Liver (tissue), 9 donors: ENCODE results near the gene TGM2. TPM values are rescaled to one million over a fixed set of nuclear protein-coding genes. Genes with fewer than 3 reads are reported as not detected.

Source experiments
- DNase-seq: peaks from one replicate; pipeline ENCODE4 v3.0.0-alpha.2; 2017; ENCODE audit warnings: low spot score
- H3K27ac ChIP-seq, 2 donors: one replicate each; pipeline ENCODE4 v1.7.0; 2013; ENCODE audit warnings: inconsistent platforms in 2 of 2, low read length in 2 of 2, control low read depth in 1 of 2, low read depth in 1 of 2, mild to moderate bottlenecking in 1 of 2
- H3K27me3 ChIP-seq, 4 donors: one replicate each; pipeline versions ENCODE4 v1.6.1 to v1.7.0; 2013; ENCODE audit warnings: low read length in 3 of 4, inconsistent platforms in 1 of 4, mild to moderate bottlenecking in 1 of 4, moderate library complexity in 1 of 4; ENCODE audit not compliant: control insufficient read depth in 4 of 4, insufficient read depth in 4 of 4
- H3K36me3 ChIP-seq, 4 donors: one replicate each; pipeline versions ENCODE4 v1.6.1 to v1.7.0; 2013; ENCODE audit warnings: low read length in 3 of 4, mild to moderate bottlenecking in 3 of 4, low read depth in 1 of 4, moderate library complexity in 1 of 4; ENCODE audit not compliant: control insufficient read depth in 4 of 4, insufficient read depth in 3 of 4
- H3K4me1 ChIP-seq, 4 donors: one replicate each; pipeline versions ENCODE4 v1.6.1 to v1.7.0; 2013; ENCODE audit warnings: low read length in 3 of 4, mild to moderate bottlenecking in 3 of 4, moderate library complexity in 1 of 4; ENCODE audit not compliant: control insufficient read depth in 4 of 4, insufficient read depth in 4 of 4
- H3K4me3 ChIP-seq, 3 donors: one replicate each; pipeline versions ENCODE4 v1.6.1 to v1.7.0; 2013; ENCODE audit warnings: low read length in 3 of 3, control low read depth in 1 of 3, low read depth in 1 of 3, mild to moderate bottlenecking in 1 of 3
- H3K9ac ChIP-seq, 2 donors: one replicate each; pipeline ENCODE4 v1.7.0; 2013; ENCODE audit warnings: low read length in 2 of 2, mild to moderate bottlenecking in 2 of 2, moderate library complexity in 2 of 2, control low read depth in 1 of 2, low read depth in 1 of 2
- H3K9me3 ChIP-seq, 4 donors: one replicate each; pipeline versions ENCODE4 v1.6.1 to v1.7.0; 2013; ENCODE audit warnings: low read length in 3 of 4; ENCODE audit not compliant: control insufficient read depth in 4 of 4
- FOXA1 ChIP-seq: IDR thresholded peaks from 2 replicates; pipeline ENCODE4 v1.6.1; 2016; ENCODE audit warnings: antibody characterized with exemption
- FOXA2 ChIP-seq: IDR thresholded peaks from 2 replicates; pipeline ENCODE4 v1.6.1; 2016; ENCODE audit warnings: antibody characterized with exemption
- GABPA ChIP-seq, 2 donors: IDR thresholded peaks in 1 of 2; conservative IDR thresholded peaks in 1 of 2; 2 replicates each; pipeline ENCODE4 v1.6.1; 2016; ENCODE audit warnings: antibody characterized with exemption in 2 of 2, mild to moderate bottlenecking in 1 of 2, moderate library complexity in 1 of 2
- HNF4A ChIP-seq, 2 donors: conservative IDR thresholded peaks; 2 replicates each; pipeline ENCODE4 v1.6.1; 2016; ENCODE audit warnings: antibody characterized with exemption in 2 of 2, mild to moderate bottlenecking in 2 of 2
- HNF4G ChIP-seq: IDR thresholded peaks from 2 replicates; pipeline ENCODE4 v1.6.1; 2016; ENCODE audit warnings: antibody characterized with exemption
- JUND ChIP-seq, 2 donors: IDR thresholded peaks; 2 replicates each; pipeline ENCODE4 v1.6.1; 2016; ENCODE audit warnings: antibody characterized with exemption in 2 of 2
- NR2F2 ChIP-seq: IDR thresholded peaks from 2 replicates; pipeline ENCODE4 v1.6.1; 2016; ENCODE audit warnings: antibody characterized with exemption
- RXRA ChIP-seq, 2 donors: IDR thresholded peaks; 2 replicates each; pipeline ENCODE4 v1.6.1; 2017 to 2018; ENCODE audit warnings: antibody characterized with exemption in 2 of 2, mild to moderate bottlenecking in 1 of 2
- SP1 ChIP-seq: IDR thresholded peaks from 2 replicates; pipeline ENCODE4 v1.6.1; 2018; ENCODE audit warnings: antibody characterized with exemption, mild to moderate bottlenecking
- TAF1 ChIP-seq: conservative IDR thresholded peaks from 2 replicates; pipeline ENCODE4 v1.6.1; 2016; ENCODE audit warnings: antibody characterized with exemption, mild to moderate bottlenecking
- YY1 ChIP-seq: IDR thresholded peaks from 2 replicates; pipeline ENCODE4 v1.6.1; 2016; ENCODE audit warnings: antibody characterized with exemption, mild to moderate bottlenecking
- WGBS: extraction: QIAGEN DNeasy Blood & Tissue Kit; methylation state at CpG from one replicate; pipeline ENCODE4 v1.1.7; 2013; 5-methylcytosine and 5-hydroxymethylcytosine counted together
- polyA plus RNA-seq, 2 donors: library from polyadenylated mRNA; stranded (reverse) in 1 of 2; unstranded in 1 of 2; fragments of 200-250 nt in 1 of 2; fragments of >200 nt in 1 of 2; fragmentation: Nextera tagmentation in 1 of 2; extraction: Ambion mirVana in 1 of 2; gene quantifications; one replicate each; pipeline versions ENCODE4 v1.2.1 to v1.2.3, GENCODE V29; 2013 to 2015
- total RNA-seq, 2 donors: library from RNA; depleted of rRNA; stranded (reverse); fragments of >200 nt; gene quantifications; one replicate each; pipeline ENCODE4 v1.2.3, GENCODE V29; 2014
- TF ChIP-seq, protein P1 (sequence below): IDR thresholded peaks from 2 replicates; pipeline ENCODE4 v1.6.1; 2016; ENCODE audit warnings: antibody characterized with exemption
- TF ChIP-seq, protein P2 (sequence below): IDR thresholded peaks from 2 replicates; pipeline ENCODE4 v1.6.1; 2016; ENCODE audit warnings: antibody characterized with exemption
- TF ChIP-seq, protein P3 (sequence below): IDR thresholded peaks from 2 replicates; pipeline ENCODE4 v1.6.1; 2016; ENCODE audit warnings: antibody characterized with exemption, mild to moderate bottlenecking
- TF ChIP-seq, protein P4 (sequence below): fragments of 150-350 bp; IDR thresholded peaks from 2 replicates; pipeline ENCODE4 v1.5.1; 2017; ENCODE audit warnings: improper control_type of control experiment, low read depth, low read length; ENCODE audit not compliant: missing input control
- TF ChIP-seq, protein P5 (sequence below): IDR thresholded peaks from 2 replicates; pipeline ENCODE4 v1.6.1; 2016; ENCODE audit warnings: antibody characterized with exemption
- donor health status: healthy.
- donor health status: healthy.
- donor health status: healthy.
- donor health status: healthy.
- donor health status: healthy.

The TGM2 gene
- total and polyA plus RNA-seq, 4 donors = 106 to 375 (median 190) TPM

DNA sequence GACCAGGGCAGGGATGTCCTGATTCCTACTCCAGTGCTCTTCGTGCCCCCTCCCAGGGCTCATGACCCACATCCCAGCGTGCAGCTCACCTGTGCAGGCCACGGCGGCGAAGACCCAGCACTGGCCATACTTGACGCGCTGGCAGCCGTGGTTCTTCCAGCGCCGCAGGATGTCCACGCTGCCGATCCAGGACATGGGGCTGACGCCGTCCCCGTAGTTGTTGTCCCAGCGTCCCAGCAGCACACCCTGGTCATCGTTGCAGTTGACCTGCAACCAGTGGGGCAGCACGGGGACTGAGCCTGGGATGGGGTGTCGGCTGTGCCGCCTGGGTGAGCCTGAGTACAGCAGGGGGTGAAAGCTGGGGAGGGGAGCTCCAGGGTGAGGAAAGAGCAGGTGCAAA lies 18.4 kb downstream of the TGM2 start:
- no peaks in the 10 kb centered on the region for H3K27me3 ChIP-seq
- peaks cover 5 to 55% (median 41%) of the 10 kb centered on the region in 4 donors for H3K36me3 ChIP-seq
- peaks cover 18 to 88% (median 64%) of the 10 kb centered on the region in 4 donors for H3K4me1 ChIP-seq
- no peak overlapping the region for H3K9ac ChIP-seq
- peak overlapping the region; percentile 4 to 37 for H3K27ac ChIP-seq
- H3K4me3 ChIP-seq = no peak overlapping the region
- H3K9me3 ChIP-seq = no peaks in the 10 kb centered on the region
- TF ChIP-seq NR2F2 (no peak), TAF1 (no peak), HNF4G (no peak), GABPA (IDR thresholded peaks at IDR 0.05 in 1 of 2, conservative IDR thresholded peaks at IDR 0.05 in 1 of 2) (no peak), JUND (IDR thresholded peaks at IDR 0.05) (no peak), YY1 (no peak)
- TF ChIP-seq, protein P1, sequence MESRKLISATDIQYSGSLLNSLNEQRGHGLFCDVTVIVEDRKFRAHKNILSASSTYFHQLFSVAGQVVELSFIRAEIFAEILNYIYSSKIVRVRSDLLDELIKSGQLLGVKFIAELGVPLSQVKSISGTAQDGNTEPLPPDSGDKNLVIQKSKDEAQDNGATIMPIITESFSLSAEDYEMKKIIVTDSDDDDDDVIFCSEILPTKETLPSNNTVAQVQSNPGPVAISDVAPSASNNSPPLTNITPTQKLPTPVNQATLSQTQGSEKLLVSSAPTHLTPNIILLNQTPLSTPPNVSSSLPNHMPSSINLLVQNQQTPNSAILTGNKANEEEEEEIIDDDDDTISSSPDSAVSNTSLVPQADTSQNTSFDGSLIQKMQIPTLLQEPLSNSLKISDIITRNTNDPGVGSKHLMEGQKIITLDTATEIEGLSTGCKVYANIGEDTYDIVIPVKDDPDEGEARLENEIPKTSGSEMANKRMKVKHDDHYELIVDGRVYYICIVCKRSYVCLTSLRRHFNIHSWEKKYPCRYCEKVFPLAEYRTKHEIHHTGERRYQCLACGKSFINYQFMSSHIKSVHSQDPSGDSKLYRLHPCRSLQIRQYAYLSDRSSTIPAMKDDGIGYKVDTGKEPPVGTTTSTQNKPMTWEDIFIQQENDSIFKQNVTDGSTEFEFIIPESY = no peak
- TF ChIP-seq, protein P2, sequence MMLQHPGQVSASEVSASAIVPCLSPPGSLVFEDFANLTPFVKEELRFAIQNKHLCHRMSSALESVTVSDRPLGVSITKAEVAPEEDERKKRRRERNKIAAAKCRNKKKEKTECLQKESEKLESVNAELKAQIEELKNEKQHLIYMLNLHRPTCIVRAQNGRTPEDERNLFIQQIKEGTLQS = no peak
- no peak for DNase-seq
- WGBS = 95% methylated on average over 20 of the region's 20 CpGs

DNA sequence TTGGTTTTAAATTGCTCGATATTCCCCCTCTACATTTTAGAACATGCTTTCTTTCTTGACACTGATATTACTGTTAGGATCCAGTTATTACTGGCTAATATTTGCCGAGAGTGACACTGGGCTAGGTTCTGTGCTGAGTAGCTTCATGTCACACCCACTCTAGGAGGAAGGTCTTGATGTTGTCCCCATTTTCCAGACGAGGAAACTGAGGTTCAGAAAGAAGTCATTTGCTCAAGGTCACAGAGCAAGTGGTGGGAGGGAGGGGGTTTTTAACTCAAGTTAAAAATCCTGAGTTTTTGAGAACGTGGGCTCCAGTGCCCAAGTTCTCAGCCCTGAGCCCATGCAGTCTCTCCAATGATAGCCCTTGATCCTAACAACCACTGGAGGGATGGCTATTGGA lies 18.9 kb downstream of the TGM2 start:
- no peak overlapping the region for H3K4me3 ChIP-seq
- WGBS = 87% methylated on average over 4 of the region's 4 CpGs
- peaks cover 7 to 51% (median 39%) of the 10 kb centered on the region in 4 donors for H3K36me3 ChIP-seq
- H3K9ac ChIP-seq = no peak overlapping the region
- H3K9me3 ChIP-seq = no peaks in the 10 kb centered on the region
- TF ChIP-seq, protein P3, sequence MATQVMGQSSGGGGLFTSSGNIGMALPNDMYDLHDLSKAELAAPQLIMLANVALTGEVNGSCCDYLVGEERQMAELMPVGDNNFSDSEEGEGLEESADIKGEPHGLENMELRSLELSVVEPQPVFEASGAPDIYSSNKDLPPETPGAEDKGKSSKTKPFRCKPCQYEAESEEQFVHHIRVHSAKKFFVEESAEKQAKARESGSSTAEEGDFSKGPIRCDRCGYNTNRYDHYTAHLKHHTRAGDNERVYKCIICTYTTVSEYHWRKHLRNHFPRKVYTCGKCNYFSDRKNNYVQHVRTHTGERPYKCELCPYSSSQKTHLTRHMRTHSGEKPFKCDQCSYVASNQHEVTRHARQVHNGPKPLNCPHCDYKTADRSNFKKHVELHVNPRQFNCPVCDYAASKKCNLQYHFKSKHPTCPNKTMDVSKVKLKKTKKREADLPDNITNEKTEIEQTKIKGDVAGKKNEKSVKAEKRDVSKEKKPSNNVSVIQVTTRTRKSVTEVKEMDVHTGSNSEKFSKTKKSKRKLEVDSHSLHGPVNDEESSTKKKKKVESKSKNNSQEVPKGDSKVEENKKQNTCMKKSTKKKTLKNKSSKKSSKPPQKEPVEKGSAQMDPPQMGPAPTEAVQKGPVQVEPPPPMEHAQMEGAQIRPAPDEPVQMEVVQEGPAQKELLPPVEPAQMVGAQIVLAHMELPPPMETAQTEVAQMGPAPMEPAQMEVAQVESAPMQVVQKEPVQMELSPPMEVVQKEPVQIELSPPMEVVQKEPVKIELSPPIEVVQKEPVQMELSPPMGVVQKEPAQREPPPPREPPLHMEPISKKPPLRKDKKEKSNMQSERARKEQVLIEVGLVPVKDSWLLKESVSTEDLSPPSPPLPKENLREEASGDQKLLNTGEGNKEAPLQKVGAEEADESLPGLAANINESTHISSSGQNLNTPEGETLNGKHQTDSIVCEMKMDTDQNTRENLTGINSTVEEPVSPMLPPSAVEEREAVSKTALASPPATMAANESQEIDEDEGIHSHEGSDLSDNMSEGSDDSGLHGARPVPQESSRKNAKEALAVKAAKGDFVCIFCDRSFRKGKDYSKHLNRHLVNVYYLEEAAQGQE = no peak
- TF ChIP-seq, protein P4, sequence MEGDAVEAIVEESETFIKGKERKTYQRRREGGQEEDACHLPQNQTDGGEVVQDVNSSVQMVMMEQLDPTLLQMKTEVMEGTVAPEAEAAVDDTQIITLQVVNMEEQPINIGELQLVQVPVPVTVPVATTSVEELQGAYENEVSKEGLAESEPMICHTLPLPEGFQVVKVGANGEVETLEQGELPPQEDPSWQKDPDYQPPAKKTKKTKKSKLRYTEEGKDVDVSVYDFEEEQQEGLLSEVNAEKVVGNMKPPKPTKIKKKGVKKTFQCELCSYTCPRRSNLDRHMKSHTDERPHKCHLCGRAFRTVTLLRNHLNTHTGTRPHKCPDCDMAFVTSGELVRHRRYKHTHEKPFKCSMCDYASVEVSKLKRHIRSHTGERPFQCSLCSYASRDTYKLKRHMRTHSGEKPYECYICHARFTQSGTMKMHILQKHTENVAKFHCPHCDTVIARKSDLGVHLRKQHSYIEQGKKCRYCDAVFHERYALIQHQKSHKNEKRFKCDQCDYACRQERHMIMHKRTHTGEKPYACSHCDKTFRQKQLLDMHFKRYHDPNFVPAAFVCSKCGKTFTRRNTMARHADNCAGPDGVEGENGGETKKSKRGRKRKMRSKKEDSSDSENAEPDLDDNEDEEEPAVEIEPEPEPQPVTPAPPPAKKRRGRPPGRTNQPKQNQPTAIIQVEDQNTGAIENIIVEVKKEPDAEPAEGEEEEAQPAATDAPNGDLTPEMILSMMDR = no peak
- no peak for TF ChIP-seq FOXA2
- TF ChIP-seq, protein P2 = no peak
- no peak for TF ChIP-seq HNF4A (conservative IDR thresholded peaks at IDR 0.05)
- no peak for TF ChIP-seq TAF1
- TF ChIP-seq JUND (IDR thresholded peaks at IDR 0.05) = no peak
- TF ChIP-seq, protein P5, sequence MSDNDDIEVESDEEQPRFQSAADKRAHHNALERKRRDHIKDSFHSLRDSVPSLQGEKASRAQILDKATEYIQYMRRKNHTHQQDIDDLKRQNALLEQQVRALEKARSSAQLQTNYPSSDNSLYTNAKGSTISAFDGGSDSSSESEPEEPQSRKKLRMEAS = no peak
- TF ChIP-seq RXRA (IDR thresholded peaks at IDR 0.05) = no peak
- no peak for TF ChIP-seq FOXA1
- TF ChIP-seq HNF4G = no peak
- no peak for TF ChIP-seq SP1
- TF ChIP-seq, protein P1 = no peak
- TF ChIP-seq YY1 = no peak
- TF ChIP-seq GABPA (IDR thresholded peaks at IDR 0.05 in 1 of 2, conservative IDR thresholded peaks at IDR 0.05 in 1 of 2) = no peak
- peaks cover 18 to 83% (median 59%) of the 10 kb centered on the region in 4 donors for H3K4me1 ChIP-seq
- no peak for DNase-seq
- peak overlapping the region; percentile 11 to 37 for H3K27ac ChIP-seq
- no peaks in the 10 kb centered on the region for H3K27me3 ChIP-seq
